Naive thymus-derived CD8-positive, alpha-beta T cell (primary cell): ENCODE results near the gene TSPAN9. TPM values are rescaled to one million over a fixed set of nuclear protein-coding genes. Genes with fewer than 3 reads are reported as not detected.
A peak's percentile ranks its signal among the peaks of the same experiment; 100 is the strongest.

Source experiments
- ATAC-seq, 2 donors: fragments of 150-1000 bp; cut with Tn5 transposase in 1 of 2; sonication (Bioruptor Pico), chemical (Tn5 transposase) in 1 of 2; 1 replicate in 1 of 2; 2 replicates in 1 of 2; pipeline ENCODE4 v1.10.0; 2021; ENCODE audit warnings: mild to moderate bottlenecking in 2 of 2, moderate library complexity in 2 of 2
- POLR2A ChIA-PET: fragments of 350-600 bp; sonication (Branson Sonifier 250); formaldehyde crosslinking; loops from one replicate; lab custom pipeline; 2021; ENCODE audit warnings: antibody characterized with exemption; lab: Charles Lee
- DNase-seq, 10 donors: peaks; one replicate each; pipeline versions ENCODE4 v3.0.0 to v3.0.0-alpha.2; 2020 to 2022
- H3K27ac Mint-ChIP-seq, 10 donors: one replicate each; pipeline ENCODE4 v1.8.0; 2020 to 2022; ENCODE audit warnings: mild to moderate bottlenecking in 10 of 10, mixed read lengths in 10 of 10, moderate library complexity in 4 of 10, inconsistent platforms in 1 of 10
- H3K27me3 Mint-ChIP-seq, 5 donors: one replicate each; pipeline ENCODE4 v1.8.0; 2021 to 2022; ENCODE audit warnings: mixed read lengths in 5 of 5
- H3K36me3 Mint-ChIP-seq, 3 donors: one replicate each; pipeline ENCODE4 v1.8.0; 2020 to 2022; ENCODE audit warnings: mixed read lengths in 3 of 3, mild to moderate bottlenecking in 2 of 3, inconsistent platforms in 1 of 3
- H3K4me1 Mint-ChIP-seq, 4 donors: one replicate each; pipeline ENCODE4 v1.8.0; 2021 to 2022; ENCODE audit warnings: mixed read lengths in 4 of 4
- H3K4me3 Mint-ChIP-seq, 10 donors: one replicate each; pipeline ENCODE4 v1.8.0; 2020 to 2022; ENCODE audit warnings: mild to moderate bottlenecking in 10 of 10, mixed read lengths in 10 of 10, moderate library complexity in 6 of 10, inconsistent platforms in 1 of 10
- H3K9me3 Mint-ChIP-seq, 9 donors: one replicate each; pipeline ENCODE4 v1.8.0; 2020 to 2022; ENCODE audit warnings: mixed read lengths in 9 of 9, mild to moderate bottlenecking in 3 of 9, inconsistent platforms in 1 of 9, moderate library complexity in 1 of 9
- polyA plus RNA-seq, 3 donors: library from polyadenylated mRNA; unstranded; fragments of 300-500 nt; fragmentation: Illumina TruSeq; gene quantifications; one replicate each; pipeline ENCODE4 v1.2.3, GENCODE V29; 2021
- total RNA-seq, 8 experiments: library from RNA in 2 of 8; stranded (reverse) in 2 of 8; gene quantifications; one replicate each; pipeline ENCODE4 v1.2.3 and lab custom pipeline; 2021 to 2026

TSPAN9 gene
- total and polyA plus RNA-seq, 5 experiments from 2014 or later: 0.65 to 1.2 TPM; not detected in 3

- Mint-ChIP-seq H3K4me3 (no peak overlapping the region), H3K9me3 (no peaks in the 10 kb centered on the region), H3K27ac (no peak overlapping the region), H3K36me3 (no peaks in the 10 kb centered on the region), H3K27me3 (peaks cover 0 to 6% (median 0%) of the 10 kb centered on the region in 5 donors), H3K4me1 (peaks cover 0 to 7% (median 0%) of the 10 kb centered on the region in 4 donors)
- POLR2A ChIA-PET: no interaction called here
- ATAC-seq (no peak), DNase-seq (no peak)
Observed at GRCh38 chr12:3214526-3215365, 137.6 kb downstream of the TSPAN9 start.

DNA sequence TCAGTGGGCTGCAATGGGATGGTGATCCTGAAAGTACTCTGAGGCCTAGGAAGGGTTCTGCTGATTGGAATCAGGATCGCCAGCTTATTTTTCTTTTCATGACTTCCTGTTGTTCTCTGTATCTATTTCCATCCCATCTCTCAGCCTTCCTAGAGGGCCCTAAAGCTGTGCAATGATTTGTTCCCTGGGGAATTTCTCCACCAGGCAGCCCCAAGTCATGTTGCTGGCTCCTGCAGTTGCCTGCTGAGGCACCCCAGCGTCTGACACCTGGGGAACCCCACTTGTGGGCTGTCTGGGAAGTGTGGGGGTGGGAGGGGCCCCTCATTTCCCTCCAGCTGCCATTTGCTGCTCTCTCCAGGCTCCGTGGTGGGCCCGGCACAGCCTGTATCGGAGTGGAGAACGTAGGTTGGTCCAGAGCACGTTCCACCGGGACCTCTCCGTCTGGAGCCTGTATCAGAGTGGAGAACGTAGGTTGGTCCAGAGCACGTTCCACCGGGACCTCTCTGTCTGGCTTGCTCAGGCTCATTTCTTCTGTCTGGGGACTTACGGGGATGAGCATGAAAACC is 138.3 kb downstream of the TSPAN9 start:
- DNase-seq (no peak), ATAC-seq (no peak)
- H3K36me3 Mint-ChIP-seq: no peaks in the 10 kb centered on the region
- peaks cover 0 to 6% (median 0%) of the 10 kb centered on the region in 5 donors for H3K27me3 Mint-ChIP-seq
- H3K27ac Mint-ChIP-seq: no peak overlapping the region
- no peak overlapping the region for H3K4me3 Mint-ChIP-seq
- H3K4me1 Mint-ChIP-seq: peaks cover 0 to 7% (median 0%) of the 10 kb centered on the region in 4 donors
- H3K9me3 Mint-ChIP-seq: no peaks in the 10 kb centered on the region
- POLR2A ChIA-PET: no interaction called here

DNA sequence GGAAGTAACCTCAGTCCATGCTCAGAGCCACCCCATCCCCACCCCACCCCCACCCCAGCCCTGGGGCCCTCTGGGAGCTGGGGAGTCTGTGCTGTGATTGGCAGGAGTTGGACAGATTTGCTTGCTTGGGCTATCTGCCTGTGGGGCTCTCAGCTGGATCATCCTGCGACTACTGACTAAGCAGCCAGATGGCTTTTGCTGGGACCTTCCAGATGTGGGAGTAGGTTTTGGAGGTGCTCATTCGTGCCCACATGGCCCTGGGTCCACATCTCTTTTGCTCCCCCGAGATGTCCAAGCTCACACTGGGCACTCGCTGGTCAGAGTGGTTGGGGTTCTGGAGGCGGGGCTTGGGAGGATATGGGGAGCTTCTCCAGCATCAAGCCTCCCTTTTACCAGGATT is 138.9 kb downstream of the TSPAN9 start:
- Mint-ChIP-seq H3K9me3 (no peaks in the 10 kb centered on the region), H3K36me3 (no peaks in the 10 kb centered on the region), H3K27ac (no peak overlapping the region), H3K27me3 (peaks cover 0 to 6% (median 0%) of the 10 kb centered on the region in 5 donors), H3K4me3 (no peak overlapping the region), H3K4me1 (peaks cover 0 to 7% (median 0%) of the 10 kb centered on the region in 4 donors)
- POLR2A ChIA-PET: no interaction called here
- DNase-seq: no peak
- ATAC-seq: no peak

DNA sequence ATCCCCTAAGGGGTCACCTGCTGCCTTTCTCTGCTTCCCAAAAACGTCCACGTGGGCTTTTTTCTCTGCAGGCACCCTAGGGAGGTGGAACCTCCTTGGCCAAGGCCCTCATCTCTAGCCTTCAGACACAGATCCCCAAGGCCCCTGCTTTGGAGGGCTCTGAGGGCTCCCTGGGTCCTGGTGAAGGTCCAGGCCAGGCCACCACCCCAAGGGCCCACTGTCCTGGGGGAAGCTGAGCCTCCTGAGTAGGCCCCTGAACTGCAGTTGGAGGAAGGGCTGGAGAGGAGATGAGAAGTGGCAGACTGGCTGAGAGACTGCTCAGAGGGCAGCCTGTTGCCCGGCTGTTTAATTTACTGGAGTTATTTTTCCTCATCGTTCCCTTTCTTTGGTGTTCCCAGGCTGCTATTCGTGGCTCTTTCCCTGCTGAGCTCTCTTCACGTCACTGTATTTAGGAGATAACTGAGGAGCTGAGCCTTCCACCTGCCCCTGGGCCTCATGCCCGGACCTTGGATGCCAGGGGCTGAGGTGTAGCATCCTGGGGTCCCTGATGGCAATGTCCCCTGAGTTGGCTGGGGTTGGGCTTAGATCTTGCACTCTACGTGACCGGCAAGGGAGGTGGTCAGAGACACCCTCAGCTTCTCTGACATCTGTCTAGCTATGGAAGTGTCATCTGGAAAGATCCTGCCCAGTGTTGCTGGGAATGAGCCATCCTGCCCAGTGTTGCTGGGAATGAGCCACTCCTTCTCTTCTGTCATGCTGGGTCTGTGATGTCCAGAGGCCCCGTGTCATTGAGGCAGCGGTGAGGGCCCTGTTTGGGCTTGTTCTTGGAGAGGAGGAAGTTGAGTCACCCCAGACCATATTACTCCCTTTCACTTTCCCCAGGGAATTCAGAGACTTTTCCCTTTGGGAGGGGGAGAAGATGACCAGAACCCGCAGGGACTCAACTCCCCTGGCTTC is 139.8 kb downstream of the TSPAN9 start:
- no peaks in the 10 kb centered on the region for H3K36me3 Mint-ChIP-seq
- peak overlapping the region in 1 of 10 donors; percentile 25 for H3K27ac Mint-ChIP-seq
- DNase-seq: peak in 1 of 10 donors; percentile 54
- H3K27me3 Mint-ChIP-seq: peaks cover 0 to 6% (median 0%) of the 10 kb centered on the region in 5 donors
- H3K9me3 Mint-ChIP-seq: no peaks in the 10 kb centered on the region
- H3K4me3 Mint-ChIP-seq: no peak overlapping the region
- peaks cover 0 to 7% (median 0%) of the 10 kb centered on the region in 4 donors for H3K4me1 Mint-ChIP-seq
- ATAC-seq: no peak
- POLR2A ChIA-PET: no interaction called here

DNA sequence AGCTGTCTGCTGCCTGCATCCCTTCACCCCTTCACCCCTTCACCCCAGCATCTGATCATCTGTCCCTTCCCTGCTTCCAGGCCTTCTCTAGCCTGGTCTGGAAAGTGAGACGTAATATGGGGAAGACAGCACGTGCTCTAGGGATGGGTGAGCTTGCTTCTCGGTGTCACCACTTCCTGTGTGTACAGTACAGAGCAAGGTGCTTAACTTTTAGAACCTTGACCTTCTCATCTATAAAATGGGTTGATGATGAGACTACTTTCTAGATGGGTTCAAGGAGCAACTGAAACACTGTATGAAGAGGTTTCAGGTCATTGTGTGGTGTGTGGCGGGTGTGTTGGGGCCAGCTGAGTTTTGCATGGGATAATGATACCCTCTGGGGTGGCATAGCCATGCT is 140.5 kb downstream of the TSPAN9 start:
- H3K4me3 Mint-ChIP-seq: no peak overlapping the region
- POLR2A ChIA-PET: no interaction called here
- DNase-seq: peak in 1 of 10 donors; percentile 13
- peak overlapping the region in 1 of 10 donors; percentile 25 for H3K27ac Mint-ChIP-seq
- peaks cover 0 to 6% (median 0%) of the 10 kb centered on the region in 4 donors for H3K4me1 Mint-ChIP-seq
- H3K36me3 Mint-ChIP-seq: no peaks in the 10 kb centered on the region
- ATAC-seq: no peak
- no peaks in the 10 kb centered on the region for H3K9me3 Mint-ChIP-seq
- H3K27me3 Mint-ChIP-seq: peaks cover 0 to 3% (median 0%) of the 10 kb centered on the region in 5 donors

DNA sequence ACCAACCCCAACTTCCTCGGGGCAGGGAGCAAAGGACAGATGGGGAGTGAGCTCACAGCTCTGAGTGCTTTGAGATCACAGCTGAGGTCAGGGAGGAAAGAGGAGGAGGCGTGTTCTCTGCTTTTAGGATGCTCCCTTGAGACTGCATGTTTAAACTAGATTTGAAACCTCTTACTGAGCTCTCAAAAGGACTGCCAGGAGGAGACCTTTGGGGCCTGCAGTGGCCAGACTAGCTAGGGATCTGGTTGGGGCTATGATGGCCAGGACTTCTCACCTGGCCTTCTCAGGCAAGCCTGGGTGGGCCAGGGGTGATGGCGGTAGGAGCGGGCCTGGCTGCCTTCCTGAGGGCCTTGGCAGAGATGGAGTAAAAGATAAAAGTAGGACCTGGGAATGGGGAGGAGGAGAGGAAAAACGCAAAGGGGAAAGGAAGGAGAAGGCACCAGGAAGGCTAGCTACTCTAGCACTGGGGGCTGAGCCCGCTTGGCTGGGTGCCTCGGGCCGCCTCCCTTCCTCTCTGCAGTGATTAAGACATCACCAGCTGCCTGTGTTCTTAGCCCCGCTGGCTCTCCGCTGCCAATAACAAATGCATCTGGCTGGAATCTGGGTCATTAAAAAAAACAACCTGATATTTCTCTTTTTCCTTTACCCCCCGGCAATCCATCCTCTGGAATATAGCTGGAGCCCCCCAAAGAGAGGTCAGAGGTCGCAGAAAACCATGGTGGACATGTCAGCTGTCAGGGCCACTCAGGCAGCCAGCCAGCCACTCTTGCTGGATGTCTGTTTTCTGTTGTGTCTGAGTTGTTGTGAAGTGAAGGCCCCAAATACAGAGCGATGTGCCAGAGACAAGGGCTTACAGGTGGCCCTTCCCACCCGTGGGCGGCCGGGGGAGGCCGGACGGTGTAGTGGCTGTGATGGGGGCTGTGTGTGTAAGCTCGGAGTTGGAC is 141.3 kb downstream of the TSPAN9 start:
- Mint-ChIP-seq H3K4me1 (peaks cover 0 to 5% (median 0%) of the 10 kb centered on the region in 4 donors), H3K27ac (peak overlapping the region in 1 of 10 donors; percentile 66), H3K36me3 (no peaks in the 10 kb centered on the region), H3K27me3 (peaks cover 0 to under 1% (median 0%) of the 10 kb centered on the region in 5 donors), H3K9me3 (no peaks in the 10 kb centered on the region), H3K4me3 (no peak overlapping the region)
- POLR2A ChIA-PET: no interaction called here
- ATAC-seq (no peak), DNase-seq (no peak)

- POLR2A ChIA-PET: no interaction called here
- no peak for DNase-seq
- H3K4me3 Mint-ChIP-seq: no peak overlapping the region
- no peak for ATAC-seq
- H3K4me1 Mint-ChIP-seq: peaks cover 0 to 7% (median 0%) of the 10 kb centered on the region in 4 donors
- no peak overlapping the region for H3K27ac Mint-ChIP-seq
- H3K9me3 Mint-ChIP-seq: no peaks in the 10 kb centered on the region
- peaks cover 0 to 2% (median 0%) of the 10 kb centered on the region in 5 donors for H3K27me3 Mint-ChIP-seq
- no peaks in the 10 kb centered on the region for H3K36me3 Mint-ChIP-seq
Observed at GRCh38 chr12:3219233-3219632, 142.1 kb downstream of the TSPAN9 start.

GRCh38 chr12:3220382-3221321 is 143.5 kb downstream of the TSPAN9 start:
- H3K27me3 Mint-ChIP-seq: peaks cover 0 to 3% (median 0%) of the 10 kb centered on the region in 5 donors
- no peak for ATAC-seq
- no peak overlapping the region for H3K4me3 Mint-ChIP-seq
- no peaks in the 10 kb centered on the region for H3K36me3 Mint-ChIP-seq
- POLR2A ChIA-PET: no interaction called here
- peaks cover 0 to 1% (median 0%) of the 10 kb centered on the region in 9 donors for H3K9me3 Mint-ChIP-seq
- DNase-seq: no peak
- peaks cover 2 to 6% (median 5%) of the 10 kb centered on the region in 4 donors for H3K4me1 Mint-ChIP-seq
- H3K27ac Mint-ChIP-seq: no peak overlapping the region

- Mint-ChIP-seq H3K9me3 (peaks cover 0 to 1% (median 0%) of the 10 kb centered on the region in 9 donors), H3K36me3 (no peaks in the 10 kb centered on the region), H3K4me1 (peaks cover 2 to 13% (median 8%) of the 10 kb centered on the region in 4 donors), H3K27me3 (peaks cover 0 to 3% (median 0%) of the 10 kb centered on the region in 5 donors), H3K27ac (no peak overlapping the region), H3K4me3 (no peak overlapping the region)
- DNase-seq: no peak
- POLR2A ChIA-PET: no interaction called here
- ATAC-seq: no peak
Observed at GRCh38 chr12:3222306-3222705, 145.1 kb downstream of the TSPAN9 start.

DNA sequence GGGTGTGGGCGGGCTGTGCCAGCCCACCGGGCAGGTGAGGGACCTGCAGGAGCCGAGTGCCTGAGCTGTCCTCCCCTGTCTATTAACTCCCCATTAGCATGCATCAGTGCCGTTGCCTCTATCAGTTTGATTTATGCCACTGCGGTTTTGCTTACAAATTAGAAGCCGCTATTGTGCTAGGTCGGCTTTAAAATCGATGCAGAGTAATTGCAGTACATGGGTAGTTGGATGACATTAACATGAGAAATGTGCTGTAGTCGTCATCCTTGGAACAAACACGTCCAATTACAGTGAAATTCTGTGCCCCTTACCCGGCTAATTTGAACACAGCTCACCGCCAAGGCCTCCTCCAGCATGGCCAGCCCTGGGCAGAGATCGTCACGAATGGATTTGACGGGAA is 145.8 kb downstream of the TSPAN9 start:
- no peaks in the 10 kb centered on the region for H3K36me3 Mint-ChIP-seq
- no peak for ATAC-seq
- no peak for DNase-seq
- no peak overlapping the region for H3K27ac Mint-ChIP-seq
- peaks cover 0 to 3% (median 0%) of the 10 kb centered on the region in 5 donors for H3K27me3 Mint-ChIP-seq
- no peak overlapping the region for H3K4me3 Mint-ChIP-seq
- H3K9me3 Mint-ChIP-seq: peaks cover 0 to 1% (median 0%) of the 10 kb centered on the region in 9 donors
- POLR2A ChIA-PET: no interaction called here
- H3K4me1 Mint-ChIP-seq: peaks cover 2 to 13% (median 8%) of the 10 kb centered on the region in 4 donors
